OCI-M1 (cell line): ENCODE results near the gene EFEMP2.

ENCODE experiments used
- DNase-seq: peaks from one replicate; lab custom pipeline; 2025; lab: John Stamatoyannopoulos, UW

EFEMP2 gene

GRCh38 chr11:65885231-65885630, 12.6 kb upstream of the EFEMP2 start:
- no peak for DNase-seq

- DNase-seq, result peak; percentile 82
Observed at GRCh38 chr11:65884716-65885092, 12.1 kb upstream of the EFEMP2 start.

GRCh38 chr11:65883786-65884715, 11.5 kb upstream of the EFEMP2 start:
- DNase-seq, result no peak

- no peak for DNase-seq
Observed at GRCh38 chr11:65883058-65883761, 10.6 kb upstream of the EFEMP2 start.

- DNase-seq, result no peak
Observed at GRCh38 chr11:65882120-65883057, 9.8 kb upstream of the EFEMP2 start.

- DNase-seq, result no peak
Observed at GRCh38 chr11:65880844-65881421, 8.3 kb upstream of the EFEMP2 start.

GRCh38 chr11:65880027-65880426, 7.4 kb upstream of the EFEMP2 start:
- no peak for DNase-seq

GRCh38 chr11:65879617-65880016, 7.0 kb upstream of the EFEMP2 start, which contains the start of gene CTSW:
Gene CTSW, plus strand, starts transcription at chr11:65879837. Its CDS starts 18 bp downstream, at chr11:65879855.
- DNase-seq, result no peak

- peak; percentile 94 for DNase-seq
Observed at GRCh38 chr11:65873318-65874156, 937 bp upstream of the EFEMP2 start.

GRCh38 chr11:65871811-65872548, 620 bp downstream of the EFEMP2 start:
- DNase-seq, result no peak

- no peak for DNase-seq
Observed at GRCh38 chr11:65870706-65871681, 1.6 kb downstream of the EFEMP2 start.

- no peak for DNase-seq
Observed at GRCh38 chr11:65870307-65870658, 2.3 kb downstream of the EFEMP2 start.

- no peak for DNase-seq
Observed at GRCh38 chr11:65869643-65870306, 2.8 kb downstream of the EFEMP2 start.

- DNase-seq, result no peak
Observed at GRCh38 chr11:65868907-65869306, 3.7 kb downstream of the EFEMP2 start.

GRCh38 chr11:65868076-65868667, 4.4 kb downstream of the EFEMP2 start:
- peak; percentile 29 for DNase-seq

- peak; percentile 65 for DNase-seq
Observed at GRCh38 chr11:65867284-65868071, 5.1 kb downstream of the EFEMP2 start.
